ENCODE data around the gene FGF18.
A peak's percentile ranks its signal among the peaks of the same experiment; 100 is the strongest.
"Not testable (repeated sequence)": the region's sequence is repeated elsewhere in the genome, so short reads cannot be mapped to it uniquely, and the experiment has no call there.

FGF18 gene

GRCh38 chr5:171475596-171475995 lies 56.1 kb downstream of the FGF18 start:
- no peak for DNase-seq

- DNase-seq = no peak
Observed at GRCh38 chr5:171476701-171477100, 57.3 kb downstream of the FGF18 start.

- peak; percentile 89 for DNase-seq
Observed at GRCh38 chr5:171477101-171477500, 57.7 kb downstream of the FGF18 start.

- peak; percentile 19 for DNase-seq
Observed at GRCh38 chr5:171477666-171478065, 58.2 kb downstream of the FGF18 start.

- DNase-seq = no peak
Observed at GRCh38 chr5:171478946-171479775, 59.7 kb downstream of the FGF18 start.

- no peak for DNase-seq
Observed at GRCh38 chr5:171479776-171480125, 60.3 kb downstream of the FGF18 start.

- DNase-seq = no peak
Observed at GRCh38 chr5:171480239-171480638, 60.8 kb downstream of the FGF18 start.

GRCh38 chr5:171481571-171482433 lies 62.4 kb downstream of the FGF18 start:
- no peak for DNase-seq

GRCh38 chr5:171482434-171482730 lies 62.9 kb downstream of the FGF18 start:
- no peak for DNase-seq

GRCh38 chr5:171483551-171484135 lies 64.2 kb downstream of the FGF18 start:
- no peak for DNase-seq

- peak; percentile 68 for DNase-seq
Observed at GRCh38 chr5:171484460-171484899, 65.0 kb downstream of the FGF18 start.

GRCh38 chr5:171485668-171486067 lies 66.2 kb downstream of the FGF18 start:
- no peak for DNase-seq

GRCh38 chr5:171486613-171487012 lies 67.2 kb downstream of the FGF18 start:
- no peak for DNase-seq

GRCh38 chr5:171488876-171489275 lies 69.4 kb downstream of the FGF18 start:
- no peak for DNase-seq

- no peak for DNase-seq
Observed at GRCh38 chr5:171492781-171493180, 73.3 kb downstream of the FGF18 start.

GRCh38 chr5:171493646-171494393 lies 74.4 kb downstream of the FGF18 start:
- no peak for DNase-seq

GRCh38 chr5:171494452-171495121 lies 75.1 kb downstream of the FGF18 start:
- DNase-seq = peak; percentile 80

- DNase-seq = no peak
Observed at GRCh38 chr5:171495122-171495700, 75.8 kb downstream of the FGF18 start.

GRCh38 chr5:171496456-171496855 lies 77.0 kb downstream of the FGF18 start:
- no peak for DNase-seq

GRCh38 chr5:171497494-171497893 lies 78.0 kb downstream of the FGF18 start:
- DNase-seq = not testable (repeated sequence)

GRCh38 chr5:171498166-171498565 lies 78.7 kb downstream of the FGF18 start:
- DNase-seq = no peak

- peak; percentile 61 for DNase-seq
Observed at GRCh38 chr5:171499611-171500010, 80.2 kb downstream of the FGF18 start.
